Ramos (cell line): ENCODE data around the gene BPIFB1.

Source experiments
- in situ Hi-C: fragments of 300-500 bp; cut with MboI; formaldehyde crosslinking; loops from one replicate; pipeline ENCODE4 v1.14.3; 2022; ENCODE audit warnings: low sequenced_read_pairs; ENCODE audit not compliant: unreplicated experiment

The BPIFB1 gene

DNA sequence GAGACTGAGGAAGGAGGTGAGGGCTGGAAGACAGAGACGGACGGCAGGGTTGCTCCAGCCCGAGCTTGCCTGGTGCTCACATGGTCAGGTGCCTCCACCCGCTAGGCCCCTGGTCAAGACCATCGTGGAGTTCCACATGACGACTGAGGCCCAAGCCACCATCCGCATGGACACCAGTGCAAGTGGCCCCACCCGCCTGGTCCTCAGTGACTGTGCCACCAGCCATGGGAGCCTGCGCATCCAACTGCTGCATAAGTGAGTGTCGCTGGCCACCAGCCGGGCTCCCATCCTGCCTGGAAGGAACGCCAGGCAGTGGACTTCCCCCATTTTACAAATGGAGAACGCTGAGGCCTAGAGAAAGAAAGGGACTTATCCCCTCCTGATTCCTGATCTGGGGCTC, 7.8 kb downstream of the BPIFB1 start:
- in situ Hi-C loops = no loop called here

DNA sequence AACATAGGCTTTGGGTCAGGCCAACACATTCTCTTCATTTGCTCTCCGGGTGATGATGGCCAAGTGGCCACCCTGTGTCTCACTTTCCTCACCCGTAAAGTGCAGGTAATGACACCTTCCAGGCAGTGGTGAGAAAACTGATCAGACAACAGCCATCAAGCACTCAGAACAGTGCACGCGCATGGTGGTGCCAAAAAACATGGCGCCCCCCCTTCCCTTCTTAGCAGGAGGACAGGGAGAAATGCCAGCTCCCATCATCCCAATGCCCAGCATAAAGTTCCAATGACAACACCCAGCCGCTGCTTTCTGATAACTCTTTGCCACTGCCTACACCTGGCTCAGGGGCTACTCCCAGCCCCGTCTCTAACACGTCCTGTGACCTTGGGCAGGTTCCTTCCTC, 8.4 kb downstream of the BPIFB1 start:
- in situ Hi-C loops = no loop called here

DNA sequence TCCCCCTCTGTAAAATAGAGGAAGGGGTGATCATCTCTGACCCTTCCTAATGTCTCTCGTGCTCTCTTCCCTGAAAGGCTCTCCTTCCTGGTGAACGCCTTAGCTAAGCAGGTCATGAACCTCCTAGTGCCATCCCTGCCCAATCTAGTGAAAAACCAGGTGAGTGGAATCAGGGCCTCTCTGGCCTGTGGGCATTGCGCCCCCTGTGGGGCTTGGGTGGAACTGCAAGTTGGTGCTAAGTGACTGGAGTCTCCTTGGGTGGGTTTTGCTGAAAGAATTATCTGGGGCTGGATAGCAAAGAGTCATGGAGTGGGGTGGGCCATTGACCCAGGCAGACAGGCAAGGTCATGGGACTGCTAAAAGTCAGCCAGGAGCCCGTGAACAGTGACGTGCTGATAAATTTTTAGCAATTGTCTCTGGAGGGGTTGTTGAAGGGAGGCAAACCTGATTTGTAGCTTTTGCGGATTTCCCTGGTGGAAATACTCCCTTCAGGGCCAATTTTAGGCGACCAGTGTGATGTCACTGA, 8.9 kb downstream of the BPIFB1 start:
- in situ Hi-C loops = no loop called here

DNA sequence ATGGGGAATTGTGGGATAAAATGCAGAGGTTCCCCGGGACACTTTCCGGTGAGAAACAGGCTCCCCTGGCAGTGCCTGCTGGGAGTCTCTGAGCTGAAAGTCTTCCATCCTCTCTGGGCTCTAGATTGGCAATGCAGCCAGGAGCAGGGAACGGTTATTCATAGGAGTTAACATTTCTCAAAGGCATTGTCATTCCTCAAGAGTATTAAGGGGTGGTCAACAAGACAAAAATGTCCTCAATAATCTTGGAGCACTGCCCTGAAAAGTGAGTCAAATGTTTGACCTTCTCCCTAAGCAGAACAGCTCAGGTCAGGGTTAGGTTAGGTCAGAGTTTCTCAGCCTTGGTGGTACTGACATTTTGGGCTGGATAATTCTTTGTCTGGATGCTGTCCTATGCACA, 13.2 kb downstream of the BPIFB1 start:
- in situ Hi-C loops = no loop called here

DNA sequence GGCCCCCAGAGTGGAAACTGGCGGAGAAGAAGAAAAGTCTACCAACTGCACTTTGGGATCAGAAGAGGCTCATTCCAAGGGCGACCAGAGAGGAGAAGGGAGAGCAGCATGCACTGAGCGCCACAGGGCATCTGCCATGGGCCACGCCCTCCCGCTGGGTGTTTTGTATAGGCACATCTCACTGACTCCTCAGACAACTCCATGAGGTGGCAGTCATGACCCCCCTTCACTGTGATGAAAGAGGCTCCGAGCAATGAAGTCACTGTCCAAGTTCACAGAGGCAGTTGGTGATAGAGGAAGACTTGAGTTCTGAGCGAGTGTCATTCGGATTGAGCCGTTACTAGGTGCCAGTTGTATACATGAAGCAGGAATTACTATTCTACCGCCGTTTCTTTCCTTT, 15.4 kb downstream of the BPIFB1 start:
- in situ Hi-C loops = no loop called here

DNA sequence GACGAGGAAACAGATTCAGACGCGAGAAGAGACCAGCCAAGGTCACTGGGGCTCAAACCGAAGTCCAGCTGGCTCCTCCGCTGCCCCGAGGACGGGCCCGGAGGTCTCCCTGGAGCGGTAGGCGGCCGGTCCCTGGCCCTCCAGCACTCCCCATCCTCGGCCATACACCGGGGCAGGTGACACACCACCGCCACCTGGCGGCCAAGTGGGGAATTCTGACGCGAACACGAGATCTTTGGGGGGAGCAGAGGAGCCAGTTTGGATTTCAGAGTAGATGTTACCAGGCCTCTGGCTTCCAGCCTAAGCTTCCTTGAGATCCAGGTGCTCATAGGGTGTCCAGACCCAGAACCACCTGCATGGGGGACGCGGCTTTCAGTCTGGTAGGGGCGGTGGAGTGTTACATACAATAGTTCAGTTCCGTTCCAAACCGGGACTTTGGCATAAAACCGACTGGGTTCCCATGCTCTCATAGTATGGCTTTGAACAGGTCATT, 16.1 kb downstream of the BPIFB1 start:
- in situ Hi-C loops = no loop called here

DNA sequence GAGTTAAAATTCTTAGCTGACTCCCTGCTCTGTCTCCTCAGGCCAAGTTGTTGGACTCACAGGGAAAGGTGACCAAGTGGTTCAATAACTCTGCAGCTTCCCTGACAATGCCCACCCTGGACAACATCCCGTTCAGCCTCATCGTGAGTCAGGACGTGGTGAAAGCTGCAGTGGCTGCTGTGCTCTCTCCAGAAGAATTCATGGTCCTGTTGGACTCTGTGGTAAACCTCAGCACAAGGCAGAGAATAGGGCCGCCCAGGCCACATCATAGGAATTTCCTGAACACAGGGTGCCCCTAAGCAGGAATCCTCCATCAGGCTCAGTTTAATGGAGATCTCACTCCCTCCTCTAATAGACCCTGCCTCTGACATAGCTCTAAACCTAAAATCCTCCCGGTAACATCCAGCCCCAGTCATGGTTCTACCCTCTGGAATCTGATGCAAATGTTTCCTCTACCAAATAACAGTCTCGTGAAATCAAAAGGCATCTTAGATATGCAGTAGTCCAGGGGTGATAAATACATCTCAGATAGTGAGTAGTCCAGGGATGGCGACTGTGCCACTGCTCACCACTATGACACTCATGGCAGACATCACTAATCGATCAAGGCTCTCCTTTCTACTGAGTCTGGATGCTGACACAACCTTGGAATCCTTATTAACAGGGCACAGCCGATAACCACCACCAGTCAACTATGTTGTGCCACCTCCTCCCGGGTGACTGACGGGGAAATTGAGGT, 18.3 kb downstream of the BPIFB1 start:
- in situ Hi-C loops = loop anchor here (5.0 kb wide), 1 partner anchor 399 kb away; no protein-coding TSS in a partner anchor

DNA sequence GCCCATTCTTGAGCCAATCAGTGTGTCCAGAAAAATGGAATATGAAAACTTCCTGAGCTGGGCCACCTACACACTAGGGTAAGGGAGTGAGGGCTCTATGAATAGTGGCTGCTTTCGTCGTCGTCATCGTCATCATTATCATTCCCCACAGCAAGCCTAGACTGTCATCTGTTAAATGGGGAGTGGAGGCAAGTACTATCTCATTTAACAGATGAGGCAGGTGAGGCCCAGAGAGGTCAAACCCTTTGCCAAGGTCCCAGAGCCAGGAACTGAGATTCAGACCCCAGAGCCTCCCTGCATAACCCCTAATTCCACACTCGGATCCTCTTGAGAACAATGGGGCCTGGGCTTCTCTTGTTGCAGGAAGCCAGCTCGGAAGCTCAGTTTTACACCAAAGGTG, 20.6 kb downstream of the BPIFB1 start:
- in situ Hi-C loops = loop anchor here (5.0 kb wide), 1 partner anchor 401 kb away; no protein-coding TSS in a partner anchor

DNA sequence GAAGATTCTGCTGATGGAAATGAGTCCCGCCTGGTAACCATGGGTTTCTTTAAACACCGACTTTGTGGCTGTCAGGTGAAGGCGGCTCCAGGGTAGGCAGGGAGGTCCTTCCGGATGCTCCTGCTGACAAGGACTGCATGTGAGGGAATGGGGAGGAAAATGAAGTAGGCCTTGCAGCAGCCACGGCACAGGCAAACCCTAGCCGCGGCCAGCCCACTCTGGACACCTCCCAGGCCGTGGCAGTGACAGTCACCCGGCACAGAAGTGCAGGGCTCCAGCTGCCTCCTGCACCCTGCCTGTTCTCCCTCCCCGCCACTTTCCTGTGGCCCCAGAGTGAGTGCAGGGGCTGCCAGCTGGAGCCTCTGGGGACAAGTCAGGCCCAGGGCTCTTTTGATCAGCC, 21.0 kb downstream of the BPIFB1 start:
- in situ Hi-C loops = loop anchor here (5.0 kb wide), 1 partner anchor 402 kb away; no protein-coding TSS in a partner anchor

DNA sequence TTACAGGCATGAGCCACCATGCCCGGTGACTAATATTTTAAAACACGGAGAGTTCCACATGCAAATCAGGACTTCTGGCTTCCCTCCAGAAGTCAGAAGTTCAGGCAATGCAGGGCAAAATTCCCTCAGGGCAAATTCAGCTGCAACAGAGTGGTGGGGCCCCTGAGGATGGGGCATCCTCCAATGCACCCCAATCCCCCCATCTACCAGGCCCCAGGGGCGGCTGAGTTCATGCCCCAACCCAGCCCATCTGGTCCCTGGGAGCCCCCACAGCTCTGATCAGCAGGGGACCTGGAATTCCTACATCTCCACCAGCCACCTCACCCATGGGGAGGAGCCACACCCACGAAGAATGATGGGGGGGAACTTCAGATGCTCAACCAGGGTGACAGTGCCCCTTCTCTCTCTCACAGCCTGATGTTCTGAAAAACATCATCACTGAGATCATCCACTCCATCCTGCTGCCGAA, 22.6 kb downstream of the BPIFB1 start:
- in situ Hi-C loops = no loop called here

DNA sequence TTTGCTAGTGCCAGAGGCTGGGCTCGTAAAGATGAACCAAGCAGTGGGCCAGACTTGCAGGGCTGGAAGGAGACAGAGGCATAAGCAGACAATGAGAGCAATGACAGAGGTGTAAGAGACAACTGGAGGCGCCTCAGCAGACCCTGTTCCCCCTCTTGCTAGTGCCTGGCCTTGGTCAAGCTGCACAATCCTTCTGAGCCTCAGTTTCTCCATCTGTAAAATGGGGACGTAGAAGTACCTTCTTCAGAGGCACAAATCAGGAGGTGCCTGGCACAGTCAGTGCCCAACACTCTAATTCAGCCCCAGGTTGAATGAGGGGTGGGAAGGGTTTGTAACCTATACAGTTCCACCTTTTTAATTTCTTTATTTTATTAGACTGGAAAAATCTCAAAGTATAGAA, 23.2 kb downstream of the BPIFB1 start:
- in situ Hi-C loops = no loop called here

DNA sequence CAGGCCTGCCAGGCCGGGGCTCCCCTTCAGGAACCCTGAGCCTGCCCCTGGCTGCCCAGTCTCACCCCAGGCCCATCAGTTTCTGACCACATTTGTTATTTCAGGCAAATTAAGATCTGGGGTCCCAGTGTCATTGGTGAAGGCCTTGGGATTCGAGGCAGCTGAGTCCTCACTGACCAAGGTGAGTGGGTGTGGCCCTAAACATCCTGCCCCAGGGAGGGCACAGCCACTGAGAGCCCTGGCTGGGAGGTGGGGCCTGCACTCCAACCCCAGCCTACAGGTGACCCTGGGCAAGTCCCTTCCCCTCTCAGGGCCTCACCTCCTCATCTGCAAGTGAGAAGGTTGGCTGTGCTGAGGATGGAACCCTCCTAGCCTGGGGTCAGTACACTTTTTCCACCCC, 23.8 kb downstream of the BPIFB1 start:
- in situ Hi-C loops = no loop called here

DNA sequence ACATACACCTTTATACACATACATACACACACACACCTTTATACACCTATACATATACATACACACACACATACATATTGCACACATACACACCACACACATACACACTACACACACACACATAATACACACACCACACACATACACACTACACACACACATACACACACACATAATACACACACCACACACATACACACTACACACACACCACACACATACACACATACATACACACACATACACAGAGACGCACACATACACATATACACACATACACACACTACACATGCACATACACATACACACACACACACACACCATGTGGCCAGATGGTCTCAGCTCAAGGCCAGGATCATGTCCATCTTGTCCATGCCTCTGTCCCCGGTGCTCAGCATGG, 25.7 kb downstream of the BPIFB1 start:
- in situ Hi-C loops = no loop called here

DNA sequence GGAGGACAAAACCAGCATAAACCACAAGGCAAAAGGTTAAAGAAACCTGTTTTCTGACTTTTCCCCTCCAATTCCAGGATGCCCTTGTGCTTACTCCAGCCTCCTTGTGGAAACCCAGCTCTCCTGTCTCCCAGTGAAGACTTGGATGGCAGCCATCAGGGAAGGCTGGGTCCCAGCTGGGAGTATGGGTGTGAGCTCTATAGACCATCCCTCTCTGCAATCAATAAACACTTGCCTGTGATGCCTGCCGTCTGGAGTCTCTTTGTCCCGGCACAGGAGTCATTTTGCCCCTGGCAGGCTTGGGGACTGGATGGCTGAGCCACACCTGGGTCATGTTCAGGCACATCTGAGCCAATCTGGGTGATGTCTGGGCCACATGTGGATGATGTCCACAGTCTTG, 26.6 kb downstream of the BPIFB1 start:
- in situ Hi-C loops = no loop called here

DNA sequence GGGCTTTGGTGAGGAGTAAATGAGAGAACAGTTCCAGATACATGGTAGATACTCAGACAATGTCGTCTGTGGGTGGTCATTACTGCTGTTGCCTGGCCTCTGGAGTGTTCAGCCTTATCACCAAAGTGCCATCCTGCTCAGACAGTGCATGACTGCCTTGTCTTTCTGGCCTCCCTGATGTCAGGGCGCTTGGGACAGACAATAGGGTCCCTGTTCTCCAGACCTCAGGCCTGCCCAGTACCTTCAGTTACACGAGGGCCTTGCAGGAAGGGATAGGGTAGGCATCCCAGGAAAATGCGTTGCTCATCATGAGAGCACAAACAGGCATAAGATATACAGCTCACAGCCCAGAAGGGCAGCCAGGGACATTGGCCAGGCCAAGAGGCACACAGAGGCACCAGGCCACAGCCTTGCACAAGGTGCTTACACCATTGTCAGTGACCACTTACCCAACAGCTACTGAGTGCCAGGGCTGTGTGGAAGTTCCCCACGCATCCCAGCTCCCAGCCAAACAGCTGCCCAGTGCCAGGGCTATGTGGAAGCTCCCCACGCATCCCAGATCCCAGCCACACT, 27.4 kb downstream of the BPIFB1 start:
- in situ Hi-C loops = no loop called here

DNA sequence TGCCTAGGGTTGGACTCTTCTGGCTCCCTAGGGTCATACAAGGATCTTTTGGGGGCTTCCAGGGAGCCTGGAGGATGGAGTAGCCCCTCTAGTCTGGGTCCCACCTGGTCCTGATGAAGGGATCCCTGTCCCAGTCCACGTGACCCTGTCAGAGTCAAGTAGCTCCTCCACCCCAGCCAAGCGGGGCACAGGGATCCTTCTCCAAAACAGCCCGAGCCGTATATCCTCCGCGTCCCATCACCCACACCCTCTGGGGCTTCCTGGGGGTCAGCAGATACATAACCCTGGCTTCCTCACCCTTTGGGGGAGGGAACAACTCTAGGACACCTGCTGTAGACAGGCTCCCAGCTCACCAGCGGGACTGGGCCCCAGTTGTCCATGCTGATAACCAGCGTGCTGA, 28.0 kb downstream of the BPIFB1 start:
- in situ Hi-C loops = no loop called here

DNA sequence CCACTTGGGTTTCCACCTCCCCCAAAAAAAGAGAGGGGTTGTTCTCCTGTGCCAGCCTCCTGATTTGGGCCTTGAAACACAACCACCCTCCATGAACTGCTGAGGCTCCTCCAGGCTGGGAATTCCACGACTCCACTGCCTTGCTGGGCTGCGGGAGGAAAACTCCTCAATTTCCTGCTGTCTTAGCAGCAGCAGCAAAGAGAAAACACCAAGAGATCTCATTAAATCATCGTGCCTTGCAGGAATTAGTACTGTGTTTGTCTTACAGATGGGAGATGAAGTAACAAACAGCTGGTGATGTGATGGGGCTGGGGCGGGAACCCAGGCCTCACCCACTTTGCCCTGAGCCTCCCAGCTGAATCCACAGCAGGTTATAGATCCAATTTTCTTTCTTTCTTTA, 29.0 kb downstream of the BPIFB1 start:
- in situ Hi-C loops = no loop called here

DNA sequence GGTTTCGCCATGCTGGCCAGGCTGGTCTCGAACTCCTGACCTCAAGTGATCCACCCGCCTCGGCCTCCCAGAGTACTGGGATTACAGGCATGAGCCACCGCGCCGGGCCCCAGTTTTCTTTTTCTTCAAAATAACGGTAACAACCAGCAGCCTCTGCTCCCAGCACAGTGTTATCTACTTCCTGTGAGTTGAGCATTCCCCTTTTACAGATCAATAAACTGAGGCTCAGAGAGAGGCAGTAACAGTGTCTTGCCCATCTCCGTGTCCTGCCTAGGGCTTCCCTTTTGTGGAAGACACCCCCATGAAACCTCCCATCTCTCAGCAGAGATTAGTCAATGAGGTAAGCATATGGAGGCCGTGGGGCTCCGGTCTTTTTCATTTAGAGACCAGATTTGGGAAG, 29.6 kb downstream of the BPIFB1 start:
- in situ Hi-C loops = no loop called here

DNA sequence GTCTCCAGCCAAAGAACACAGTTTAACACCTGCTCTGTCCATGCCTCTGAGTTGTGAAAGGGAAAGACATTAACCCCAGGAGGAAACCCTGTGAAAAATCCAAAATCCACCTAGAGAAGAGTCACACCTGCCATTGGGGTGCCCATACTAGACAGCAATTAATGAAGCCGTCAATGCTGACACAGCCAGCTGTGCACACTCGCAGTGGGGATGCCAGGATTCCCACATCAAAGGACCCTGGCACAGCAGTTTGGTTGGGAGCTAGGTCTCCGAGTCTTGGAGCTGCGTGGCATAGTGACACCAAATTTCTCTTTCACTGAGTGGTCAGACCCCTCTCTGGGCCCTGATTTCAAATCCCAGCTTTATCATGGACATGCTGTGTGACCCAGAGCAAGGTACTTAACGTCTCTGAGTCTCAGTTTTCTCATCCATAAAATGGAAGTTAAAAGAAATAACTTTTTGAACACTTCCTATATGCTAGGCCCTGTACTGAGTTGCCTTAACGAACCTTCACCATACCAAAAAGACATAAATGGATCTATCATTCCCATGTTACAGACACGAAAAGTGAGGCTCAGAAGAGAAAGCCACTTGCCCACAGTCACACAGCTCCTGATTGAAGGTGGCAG, 30.8 kb downstream of the BPIFB1 start:
- in situ Hi-C loops = no loop called here

DNA sequence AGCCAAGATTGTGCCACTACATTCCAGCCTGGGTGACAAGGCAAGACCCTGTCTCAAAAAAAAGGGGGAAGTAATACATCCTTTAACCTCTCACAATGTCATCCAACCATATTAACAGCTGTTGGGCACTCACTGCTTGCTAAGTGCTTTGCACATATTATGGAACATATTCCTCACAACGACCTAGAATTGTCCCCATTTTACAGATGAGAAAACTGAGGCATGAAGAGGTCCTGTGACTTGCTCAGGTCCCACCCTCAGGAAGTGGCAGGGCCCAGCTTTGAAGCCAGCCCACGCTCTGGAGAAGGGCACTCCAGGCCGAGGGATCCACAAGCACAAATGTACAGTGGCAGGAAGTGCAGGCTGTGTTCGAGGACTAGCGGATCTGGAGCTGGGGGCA, 33.3 kb downstream of the BPIFB1 start:
- in situ Hi-C loops = no loop called here

DNA sequence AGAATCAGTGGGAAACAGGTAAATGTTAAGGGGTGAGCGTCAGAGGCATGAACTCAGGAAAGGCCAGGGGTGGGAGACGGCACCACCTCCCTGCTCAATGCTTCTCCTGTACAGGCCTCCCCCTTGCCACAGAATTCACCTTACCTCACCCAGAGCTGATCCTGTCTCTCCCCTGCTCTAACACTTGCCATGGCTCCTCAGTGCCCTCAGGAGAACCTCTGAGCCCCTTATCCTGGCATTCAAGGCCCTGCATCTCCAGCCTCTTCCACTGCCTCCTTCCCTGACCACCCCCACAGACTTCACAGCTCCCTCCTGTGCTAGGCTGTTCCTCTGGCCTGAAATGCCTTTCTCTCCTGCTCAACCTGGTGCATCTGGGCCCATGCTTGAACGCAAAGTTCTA, 33.9 kb downstream of the BPIFB1 start:
- in situ Hi-C loops = no loop called here
